ENCODE results near the gene RELN. TPM values are rescaled to one million over a fixed set of nuclear protein-coding genes. Genes with fewer than 3 reads are reported as not detected.

Gene RELN
- total and polyA plus RNA-seq, 4 donors: 0.26 to 3.6 (median 1.4) TPM; not detected in 1

DNA sequence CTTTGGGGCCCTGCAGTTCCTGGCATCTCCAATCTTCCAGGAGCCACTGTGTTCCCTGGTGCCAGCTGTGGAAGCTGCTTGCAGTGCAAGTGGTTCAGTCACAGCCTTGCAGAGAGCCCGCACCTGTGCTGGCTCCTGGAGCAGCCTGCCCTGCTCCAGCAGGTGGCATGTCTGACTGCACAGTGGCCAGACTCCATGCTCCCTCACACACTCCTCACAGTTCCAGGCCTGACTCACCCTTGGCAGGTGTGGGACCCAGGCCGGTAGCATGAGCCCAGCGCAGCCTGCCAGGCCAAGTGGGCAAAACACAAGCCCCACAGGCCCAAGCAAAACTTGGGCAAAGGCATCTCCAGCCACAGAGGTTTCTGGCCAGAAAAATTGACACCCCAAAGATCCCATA lies 33.6 kb upstream of the RELN start:
- 83 to 89% methylated on average over 3 of the region's 3 CpGs for WGBS, 2 donors
- ATAC-seq (ENCODE audit: low FRiP score): no peak

DNA sequence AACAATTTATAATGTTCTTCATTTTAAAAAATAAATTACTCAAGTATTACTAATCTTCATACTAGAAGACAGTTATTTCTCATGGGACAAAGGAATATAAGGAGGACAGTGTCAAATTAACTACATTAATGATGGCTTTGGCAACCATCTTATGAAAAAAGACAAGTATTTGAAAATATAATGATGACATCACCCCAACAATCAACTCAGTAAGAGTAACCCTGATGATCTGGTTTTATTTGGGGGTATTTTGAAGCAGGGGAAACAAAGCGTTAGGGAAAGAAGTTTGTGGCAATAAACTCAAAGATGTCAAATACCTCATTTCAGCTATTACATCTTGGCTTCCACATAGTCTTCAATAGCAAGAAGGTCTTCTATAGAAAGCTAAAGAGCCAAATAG lies 29.0 kb upstream of the RELN start:
- DNase-seq: no peak
- 91 to 97% methylated on average over 1 of the region's 1 CpG for WGBS, 2 donors
- ATAC-seq (ENCODE audit: low FRiP score): no peak
- Histone ChIP-seq H3K27me3 (ENCODE audit: control insufficient read depth in 1 of 2, insufficient read depth in 2 of 2, low read length in 1 of 2) (no peaks in the 10 kb centered on the region), H3K27ac (ENCODE audit: low read depth in 1 of 2, low read length in 2 of 2) (no peak overlapping the region), H3K4me1 (ENCODE audit: control insufficient read depth in 1 of 2, insufficient read depth in 2 of 2, low read length in 2 of 2) (no peaks in the 10 kb centered on the region), H3K4me3 (ENCODE audit: low read length in 2 of 2) (no peak overlapping the region), H3K36me3 (ENCODE audit: control insufficient read depth in 1 of 2, insufficient read depth in 2 of 2, low read length in 1 of 2) (no peaks in the 10 kb centered on the region), H3K9me3 (ENCODE audit: control insufficient read depth, low read length) (no peaks in the 10 kb centered on the region)
- intact Hi-C loops (cut with DNase I): no loop called here

More for the DNA sequence above, 33.6 kb upstream of the RELN start:
- Histone ChIP-seq H3K27me3 (ENCODE audit: control insufficient read depth in 1 of 2, insufficient read depth in 2 of 2, low read length in 1 of 2) (no peaks in the 10 kb centered on the region), H3K4me1 (ENCODE audit: control insufficient read depth in 1 of 2, insufficient read depth in 2 of 2, low read length in 2 of 2) (no peaks in the 10 kb centered on the region), H3K36me3 (ENCODE audit: control insufficient read depth in 1 of 2, insufficient read depth in 2 of 2, low read length in 1 of 2) (no peaks in the 10 kb centered on the region), H3K9me3 (ENCODE audit: control insufficient read depth, low read length) (no peaks in the 10 kb centered on the region), H3K27ac (ENCODE audit: low read depth in 1 of 2, low read length in 2 of 2) (no peak overlapping the region), H3K4me3 (ENCODE audit: low read length in 2 of 2) (no peak overlapping the region)
- DNase-seq: no peak
- intact Hi-C loops (cut with DNase I): no loop called here

DNA sequence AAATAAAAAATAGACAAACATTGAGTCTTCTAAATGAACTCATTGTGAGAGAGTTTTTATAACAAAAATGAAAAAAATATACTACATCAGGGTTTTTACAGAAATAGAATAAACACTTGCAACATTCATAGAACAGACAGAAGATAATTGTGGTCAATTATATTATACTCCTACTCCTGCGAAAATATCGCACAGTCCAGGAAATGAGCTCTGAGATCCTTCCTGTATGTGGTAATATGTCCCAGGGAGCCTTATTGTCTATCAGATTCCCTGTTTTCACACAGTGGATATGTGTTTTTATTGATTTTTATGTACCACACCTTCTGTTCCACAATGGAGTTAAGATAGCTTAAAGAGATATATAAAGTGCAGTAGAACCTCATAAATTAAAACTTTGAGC lies 27.5 kb upstream of the RELN start:
- WGBS, 2 donors: 76 to 84% methylated on average over 2 of the region's 2 CpGs
- intact Hi-C loops (cut with DNase I): no loop called here
- Histone ChIP-seq H3K27me3 (ENCODE audit: control insufficient read depth in 1 of 2, insufficient read depth in 2 of 2, low read length in 1 of 2) (no peaks in the 10 kb centered on the region), H3K27ac (ENCODE audit: low read depth in 1 of 2, low read length in 2 of 2) (no peak overlapping the region), H3K36me3 (ENCODE audit: control insufficient read depth in 1 of 2, insufficient read depth in 2 of 2, low read length in 1 of 2) (no peaks in the 10 kb centered on the region), H3K4me3 (ENCODE audit: low read length in 2 of 2) (no peak overlapping the region), H3K4me1 (ENCODE audit: control insufficient read depth in 1 of 2, insufficient read depth in 2 of 2, low read length in 2 of 2) (no peaks in the 10 kb centered on the region), H3K9me3 (ENCODE audit: control insufficient read depth, low read length) (no peaks in the 10 kb centered on the region)
- DNase-seq (no peak), ATAC-seq (ENCODE audit: low FRiP score) (no peak)

- no peak overlapping the region for H3K27ac ChIP-seq (ENCODE audit: low read depth in 1 of 2, low read length in 2 of 2)
- intact Hi-C loops (cut with DNase I): no loop called here
- H3K4me1 ChIP-seq (ENCODE audit: control insufficient read depth in 1 of 2, insufficient read depth in 2 of 2, low read length in 2 of 2): no peaks in the 10 kb centered on the region
- H3K4me3 ChIP-seq (ENCODE audit: low read length in 2 of 2): no peak overlapping the region
- H3K36me3 ChIP-seq (ENCODE audit: control insufficient read depth in 1 of 2, insufficient read depth in 2 of 2, low read length in 1 of 2): no peaks in the 10 kb centered on the region
- DNase-seq (no peak), ATAC-seq (ENCODE audit: low FRiP score) (no peak)
- H3K27me3 ChIP-seq (ENCODE audit: control insufficient read depth in 1 of 2, insufficient read depth in 2 of 2, low read length in 1 of 2): no peaks in the 10 kb centered on the region
- no peaks in the 10 kb centered on the region for H3K9me3 ChIP-seq (ENCODE audit: control insufficient read depth, low read length)
- 0 to 24% methylated on average over 1 of the region's 1 CpG for WGBS, 2 donors
Observed at GRCh38 chr7:104012835-104013234, 23.4 kb upstream of the RELN start.

GRCh38 chr7:104011829-104012228 lies 22.4 kb upstream of the RELN start:
- intact Hi-C loops (cut with DNase I): no loop called here
- no peak overlapping the region for H3K27ac ChIP-seq (ENCODE audit: low read depth in 1 of 2, low read length in 2 of 2)

GRCh38 chr7:104010052-104010909 lies 20.8 kb upstream of the RELN start:
- WGBS, 2 donors: 59% methylated on average over 5 of the region's 5 CpGs
- Histone ChIP-seq H3K36me3 (ENCODE audit: control insufficient read depth in 1 of 2, insufficient read depth in 2 of 2, low read length in 1 of 2) (no peaks in the 10 kb centered on the region), H3K4me1 (ENCODE audit: control insufficient read depth in 1 of 2, insufficient read depth in 2 of 2, low read length in 2 of 2) (no peaks in the 10 kb centered on the region), H3K27ac (ENCODE audit: low read depth in 1 of 2, low read length in 2 of 2) (no peak overlapping the region), H3K9me3 (ENCODE audit: control insufficient read depth, low read length) (no peaks in the 10 kb centered on the region), H3K4me3 (ENCODE audit: low read length in 2 of 2) (no peak overlapping the region), H3K27me3 (ENCODE audit: control insufficient read depth in 1 of 2, insufficient read depth in 2 of 2, low read length in 1 of 2) (no peaks in the 10 kb centered on the region)
- DNase-seq (no peak), ATAC-seq (ENCODE audit: low FRiP score) (no peak)
- intact Hi-C loops (cut with DNase I): no loop called here

More at GRCh38 chr7:104011829-104012228, 22.4 kb upstream of the RELN start:
- Histone ChIP-seq H3K4me1 (ENCODE audit: control insufficient read depth in 1 of 2, insufficient read depth in 2 of 2, low read length in 2 of 2) (no peaks in the 10 kb centered on the region), H3K4me3 (ENCODE audit: low read length in 2 of 2) (no peak overlapping the region), H3K36me3 (ENCODE audit: control insufficient read depth in 1 of 2, insufficient read depth in 2 of 2, low read length in 1 of 2) (no peaks in the 10 kb centered on the region), H3K9me3 (ENCODE audit: control insufficient read depth, low read length) (no peaks in the 10 kb centered on the region), H3K27me3 (ENCODE audit: control insufficient read depth in 1 of 2, insufficient read depth in 2 of 2, low read length in 1 of 2) (no peaks in the 10 kb centered on the region)
- 81 to 82% methylated on average over 2 of the region's 2 CpGs for WGBS, 2 donors
- no peak for DNase-seq
- ATAC-seq (ENCODE audit: low FRiP score): no peak

DNA sequence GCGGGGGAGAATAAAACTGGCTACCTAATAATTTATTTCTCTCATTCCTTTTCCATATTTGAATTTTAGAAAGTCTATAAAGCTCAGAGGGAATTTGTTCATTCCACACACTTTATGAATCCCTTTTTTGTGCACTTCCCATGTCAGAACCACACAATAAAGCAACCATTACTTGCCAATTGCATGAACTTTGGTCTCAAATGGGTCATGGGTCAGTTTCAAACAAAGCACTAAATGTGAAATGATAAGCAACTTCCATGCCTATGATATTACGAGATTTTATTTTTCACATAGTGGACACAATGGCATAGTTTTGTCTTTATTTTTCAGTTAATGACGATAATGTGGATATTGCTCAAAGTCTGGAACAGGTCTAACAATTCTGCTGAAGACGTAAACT lies 18.6 kb upstream of the RELN start:
- H3K36me3 ChIP-seq (ENCODE audit: control insufficient read depth in 1 of 2, insufficient read depth in 2 of 2, low read length in 1 of 2): no peaks in the 10 kb centered on the region
- intact Hi-C loops (cut with DNase I): no loop called here
- no peaks in the 10 kb centered on the region for H3K4me1 ChIP-seq (ENCODE audit: control insufficient read depth in 1 of 2, insufficient read depth in 2 of 2, low read length in 2 of 2)
- no peak overlapping the region for H3K27ac ChIP-seq (ENCODE audit: low read depth in 1 of 2, low read length in 2 of 2)
- no peaks in the 10 kb centered on the region for H3K27me3 ChIP-seq (ENCODE audit: control insufficient read depth in 1 of 2, insufficient read depth in 2 of 2, low read length in 1 of 2)
- DNase-seq (no peak), ATAC-seq (ENCODE audit: low FRiP score) (no peak)
- 85 to 89% methylated on average over 4 of the region's 4 CpGs for WGBS, 2 donors
- H3K9me3 ChIP-seq (ENCODE audit: control insufficient read depth, low read length): no peaks in the 10 kb centered on the region
- H3K4me3 ChIP-seq (ENCODE audit: low read length in 2 of 2): no peak overlapping the region

DNA sequence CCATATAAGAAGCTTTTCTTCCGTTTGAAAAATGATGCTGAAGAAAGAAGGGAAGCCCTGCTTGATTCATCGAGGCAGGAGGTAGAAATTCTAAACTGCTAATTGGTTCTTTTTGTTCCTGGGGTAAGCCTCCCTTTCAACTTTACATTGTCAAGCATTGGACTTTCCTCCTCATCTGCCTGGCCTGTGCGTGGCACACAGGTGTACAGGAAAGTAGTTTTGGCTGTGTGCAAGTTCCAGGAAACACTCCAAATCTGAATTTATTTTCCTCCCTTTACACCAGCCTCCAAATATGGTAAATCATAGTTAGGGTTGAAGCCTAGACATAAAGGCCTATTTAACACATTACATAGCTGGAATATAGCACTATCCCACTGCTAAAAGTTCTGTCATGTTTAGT lies 18.2 kb upstream of the RELN start:
- no peak for ATAC-seq (ENCODE audit: low FRiP score)
- 54 to 74% methylated on average over 3 of the region's 3 CpGs for WGBS, 2 donors
- no peak overlapping the region for H3K4me3 ChIP-seq (ENCODE audit: low read length in 2 of 2)
- H3K27ac ChIP-seq (ENCODE audit: low read depth in 1 of 2, low read length in 2 of 2): no peak overlapping the region
- intact Hi-C loops (cut with DNase I): no loop called here
- H3K9me3 ChIP-seq (ENCODE audit: control insufficient read depth, low read length): no peaks in the 10 kb centered on the region
- no peaks in the 10 kb centered on the region for H3K4me1 ChIP-seq (ENCODE audit: control insufficient read depth in 1 of 2, insufficient read depth in 2 of 2, low read length in 2 of 2)
- DNase-seq: no peak
- no peaks in the 10 kb centered on the region for H3K27me3 ChIP-seq (ENCODE audit: control insufficient read depth in 1 of 2, insufficient read depth in 2 of 2, low read length in 1 of 2)
- no peaks in the 10 kb centered on the region for H3K36me3 ChIP-seq (ENCODE audit: control insufficient read depth in 1 of 2, insufficient read depth in 2 of 2, low read length in 1 of 2)

GRCh38 chr7:104005197-104005596 lies 15.7 kb upstream of the RELN start:
- H3K4me3 ChIP-seq (ENCODE audit: low read length in 2 of 2): no peak overlapping the region
- H3K4me1 ChIP-seq (ENCODE audit: control insufficient read depth in 1 of 2, insufficient read depth in 2 of 2, low read length in 2 of 2): no peaks in the 10 kb centered on the region
- no peak overlapping the region for H3K27ac ChIP-seq (ENCODE audit: low read depth in 1 of 2, low read length in 2 of 2)
- no peaks in the 10 kb centered on the region for H3K27me3 ChIP-seq (ENCODE audit: control insufficient read depth in 1 of 2, insufficient read depth in 2 of 2, low read length in 1 of 2)
- ATAC-seq (ENCODE audit: low FRiP score): no peak
- intact Hi-C loops (cut with DNase I): no loop called here
- H3K36me3 ChIP-seq (ENCODE audit: control insufficient read depth in 1 of 2, insufficient read depth in 2 of 2, low read length in 1 of 2): no peaks in the 10 kb centered on the region
- DNase-seq: no peak
- no peaks in the 10 kb centered on the region for H3K9me3 ChIP-seq (ENCODE audit: control insufficient read depth, low read length)
- WGBS, 2 donors: 69 to 83% methylated on average over 4 of the region's 4 CpGs

Data from aorta (tissue), 5 donors.